ENCODE data around the gene MALT1.

GRCh38 chr18:58692422-58693185, 21.3 kb downstream of the MALT1 start:
- TF ChIP-seq POLR2AphosphoS5 (IDR thresholded peaks at IDR 0.05; ENCODE audit: low read depth, low read length) (no peak), POLR2A (IDR thresholded peaks at IDR 0.05; ENCODE audit: low read depth, low read length) (no peak)

Data from GM12892 (cell line).